ENCODE data around the gene ATAD3B. TPM values are rescaled to one million over a fixed set of nuclear protein-coding genes. Genes with fewer than 3 reads are reported as not detected.

ATAD3B gene
- total and polyA plus RNA-seq, 2 donors (not counting 3 experiments of a cell fraction or from before 2014, with no cell fraction given), result 20.5 to 48.2 TPM

DNA sequence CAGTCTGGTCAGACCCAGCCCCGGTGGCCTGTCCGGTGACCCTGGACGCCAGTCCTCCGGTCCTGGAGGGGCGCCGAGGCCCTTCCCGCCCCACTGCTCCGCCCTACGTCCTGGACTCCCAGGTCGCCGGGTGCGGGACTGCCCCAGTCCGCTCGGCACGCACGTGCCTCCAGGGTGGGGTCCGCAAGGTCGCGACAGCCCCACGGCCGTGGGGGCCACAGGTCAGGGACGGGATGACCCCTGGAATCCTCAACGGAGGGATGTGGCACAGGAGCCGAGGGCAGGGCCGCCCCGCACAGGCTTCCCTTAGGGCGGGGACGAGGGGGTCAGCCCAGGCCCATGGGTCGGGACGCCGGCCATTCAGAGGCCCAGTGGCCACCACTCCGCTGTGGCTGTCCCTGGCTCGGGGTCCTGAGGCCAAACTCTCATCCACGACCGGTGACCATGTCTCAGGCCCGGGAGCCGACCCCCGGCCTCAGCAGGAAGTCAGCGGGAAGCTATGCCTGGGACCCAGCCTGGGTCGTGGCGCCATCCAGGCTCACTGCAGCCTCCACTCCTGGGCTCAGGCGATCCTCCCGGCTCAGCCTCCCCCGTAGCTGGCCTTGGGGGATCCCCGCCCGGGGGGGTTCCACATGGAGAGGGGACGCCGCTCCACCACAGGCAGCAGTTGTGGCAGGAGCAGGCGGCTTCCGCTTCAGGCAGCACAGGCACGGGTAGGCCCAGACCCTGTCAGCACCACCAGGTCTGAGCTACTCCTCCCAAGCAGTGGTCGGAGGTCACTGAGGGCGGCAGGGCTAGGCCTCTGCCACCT, 69.5 kb downstream of the ATAD3B start:
- no peak for DNase-seq (ENCODE audit: low read depth, low spot score)
- Histone ChIP-seq H3K4me3 (replicated peaks in 1 of 3; ENCODE audit: insufficient read depth in 1 of 3, low read depth in 1 of 3, low read length in 3 of 3) (peak overlapping the region in 1 of 3 experiments; percentile 60), H3K79me2 (ENCODE audit: control insufficient read depth, insufficient read depth, low read length) (peaks cover 7% of the 10 kb centered on the region), H3K27ac (ENCODE audit: insufficient read depth, low read depth, low read length) (no peak overlapping the region), H3K27me3 (ENCODE audit: control insufficient read depth in 2 of 2, insufficient read depth in 2 of 2, low read length in 2 of 2) (no peaks in the 10 kb centered on the region), H3K4me2 (ENCODE audit: insufficient read depth, low read length) (peak overlapping the region; percentile 29), H3K9me3 (replicated peaks; ENCODE audit: control insufficient read depth, insufficient read depth, low read length) (no peaks in the 10 kb centered on the region), H3K36me3 (ENCODE audit: control insufficient read depth in 2 of 2, extremely low read depth in 1 of 2, insufficient read depth in 2 of 2, low read length in 2 of 2) (peaks cover 0 to 8% of the 10 kb centered on the region in 2 experiments), H2AFZ (ENCODE audit: low read depth, low read length) (peak overlapping the region; percentile 28), H4K20me1 (replicated peaks; ENCODE audit: control insufficient read depth, extremely low read depth, insufficient read depth, low read length) (no peaks in the 10 kb centered on the region), H3K4me1 (ENCODE audit: control insufficient read depth, extremely low read depth, insufficient read depth, low read length) (peaks cover 14% of the 10 kb centered on the region), H3K9ac (replicated peaks; ENCODE audit: extremely low read depth, insufficient read depth, low read length) (peak overlapping the region; percentile 36), H3K9me1 (replicated peaks; ENCODE audit: control insufficient read depth, extremely low read depth, insufficient read depth, low read length) (no peaks in the 10 kb centered on the region)
- ChIA-PET POLR2A (no interaction called here), CTCF (no interaction called here)
- no peak for TF ChIP-seq POLR2AphosphoS5 (IDR thresholded peaks at IDR 0.05; ENCODE audit: insufficient read depth, low read depth, low read length)
- TF ChIP-seq, protein P1, sequence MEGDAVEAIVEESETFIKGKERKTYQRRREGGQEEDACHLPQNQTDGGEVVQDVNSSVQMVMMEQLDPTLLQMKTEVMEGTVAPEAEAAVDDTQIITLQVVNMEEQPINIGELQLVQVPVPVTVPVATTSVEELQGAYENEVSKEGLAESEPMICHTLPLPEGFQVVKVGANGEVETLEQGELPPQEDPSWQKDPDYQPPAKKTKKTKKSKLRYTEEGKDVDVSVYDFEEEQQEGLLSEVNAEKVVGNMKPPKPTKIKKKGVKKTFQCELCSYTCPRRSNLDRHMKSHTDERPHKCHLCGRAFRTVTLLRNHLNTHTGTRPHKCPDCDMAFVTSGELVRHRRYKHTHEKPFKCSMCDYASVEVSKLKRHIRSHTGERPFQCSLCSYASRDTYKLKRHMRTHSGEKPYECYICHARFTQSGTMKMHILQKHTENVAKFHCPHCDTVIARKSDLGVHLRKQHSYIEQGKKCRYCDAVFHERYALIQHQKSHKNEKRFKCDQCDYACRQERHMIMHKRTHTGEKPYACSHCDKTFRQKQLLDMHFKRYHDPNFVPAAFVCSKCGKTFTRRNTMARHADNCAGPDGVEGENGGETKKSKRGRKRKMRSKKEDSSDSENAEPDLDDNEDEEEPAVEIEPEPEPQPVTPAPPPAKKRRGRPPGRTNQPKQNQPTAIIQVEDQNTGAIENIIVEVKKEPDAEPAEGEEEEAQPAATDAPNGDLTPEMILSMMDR (IDR thresholded peaks at IDR 0.05; ENCODE audit: extremely low read depth in 1 of 2, insufficient read depth in 1 of 2, low read depth in 1 of 2, low read length in 2 of 2), result no peak
- TF ChIP-seq, protein P2, sequence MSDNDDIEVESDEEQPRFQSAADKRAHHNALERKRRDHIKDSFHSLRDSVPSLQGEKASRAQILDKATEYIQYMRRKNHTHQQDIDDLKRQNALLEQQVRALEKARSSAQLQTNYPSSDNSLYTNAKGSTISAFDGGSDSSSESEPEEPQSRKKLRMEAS (IDR thresholded peaks at IDR 0.05; ENCODE audit: insufficient read depth, insufficient read length), result no peak
- TF ChIP-seq POLR2A (IDR thresholded peaks at IDR 0.05; ENCODE audit: low read depth, low read length), result no peak
- TF ChIP-seq MYC (IDR thresholded peaks at IDR 0.05; ENCODE audit: low read depth, low read length), result no peak
- TF ChIP-seq JUN (IDR thresholded peaks at IDR 0.05; ENCODE audit: borderline replicate concordance, insufficient read depth, insufficient read length, low read depth), result no peak
- TF ChIP-seq GATA2 (IDR thresholded peaks at IDR 0.05; ENCODE audit: insufficient read depth, insufficient read length, low read depth, low read length), result no peak
- TF ChIP-seq EZH2 (IDR thresholded peaks at IDR 0.05; ENCODE audit: borderline replicate concordance, low read depth, low read length, severe bottlenecking), result no peak
- no peak for TF ChIP-seq FOS (IDR thresholded peaks at IDR 0.05; ENCODE audit: borderline replicate concordance, insufficient read depth, low read length)
- no peak for FAIRE-seq
- dilution Hi-C loops (cut with MboI; ENCODE audit: extremely low pct_ligation_motif_present, low sequenced_read_pairs), result no loop called here
- intact Hi-C loops (cut with micrococcal nuclease), result no loop called here
- no TSS peak for BruUV-seq (replicated peaks)
